ENCODE measurements around the gene ELOB. TPM values are rescaled to one million over a fixed set of nuclear protein-coding genes. Genes with fewer than 3 reads are reported as not detected.

The ELOB gene
- total and polyA plus RNA-seq, 10 of the 15 experiments (the other 5 are each of a cell fraction or from before 2014, with no cell fraction given): 86.9 to 823 (median 263) TPM

DNA sequence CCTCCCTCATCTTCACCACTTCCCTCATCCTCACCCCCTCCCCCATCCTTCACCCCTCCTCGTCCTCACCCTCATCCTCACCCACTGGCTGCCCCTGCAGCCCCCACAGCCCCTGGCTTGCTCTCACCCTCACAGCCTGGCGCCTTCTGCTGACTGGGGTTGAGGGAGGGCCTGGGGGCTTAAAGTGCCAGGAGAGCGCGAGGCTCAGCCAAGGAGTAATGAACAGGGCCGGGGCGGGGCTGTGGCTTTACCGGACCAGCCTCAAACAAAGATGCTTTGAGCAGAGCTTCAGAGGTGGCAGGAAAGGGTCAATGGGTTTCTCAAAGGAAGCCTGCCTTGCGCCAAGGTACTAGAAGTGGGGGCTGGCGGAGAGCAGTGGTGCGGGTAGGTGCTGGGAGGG lies 10.3 kb upstream of the ELOB start, which contains the start of gene PRSS33:
Gene PRSS33 (minus strand): TSS at position 155 of the 400 bp plus-strand sequence. CDS start 1,013 bp downstream, outside the sequence.
- WGBS (ENCODE audit: insufficient coverage, insufficient replicate concordance, low lambda C conversion rate, missing lambda C conversion rate): 18% methylated on average over 9 of the region's 10 CpGs
- TF ChIP-seq POLR2A (IDR thresholded peaks at IDR 0.05; ENCODE audit: low read depth, low read length): no peak
- TF ChIP-seq ZSCAN29 (IDR thresholded peaks at IDR 0.05): no peak
- no peak for TF ChIP-seq CHD2 (IDR thresholded peaks at IDR 0.05; ENCODE audit: borderline replicate concordance, low read depth, low read length)
- TF ChIP-seq RUNX3 (IDR thresholded peaks at IDR 0.05; ENCODE audit: low read length): no peak
- no peak for TF ChIP-seq POU2F2 (IDR thresholded peaks at IDR 0.05; ENCODE audit: borderline replicate concordance, low read depth, low read length)
- no peak for TF ChIP-seq HCFC1 (IDR thresholded peaks at IDR 0.05; ENCODE audit: low read length)
- TF ChIP-seq FOXM1 (IDR thresholded peaks at IDR 0.05; ENCODE audit: low read depth, low read length): no peak
- no peak for TF ChIP-seq FOXK2 (IDR thresholded peaks at IDR 0.05)
- TF ChIP-seq, protein P1, sequence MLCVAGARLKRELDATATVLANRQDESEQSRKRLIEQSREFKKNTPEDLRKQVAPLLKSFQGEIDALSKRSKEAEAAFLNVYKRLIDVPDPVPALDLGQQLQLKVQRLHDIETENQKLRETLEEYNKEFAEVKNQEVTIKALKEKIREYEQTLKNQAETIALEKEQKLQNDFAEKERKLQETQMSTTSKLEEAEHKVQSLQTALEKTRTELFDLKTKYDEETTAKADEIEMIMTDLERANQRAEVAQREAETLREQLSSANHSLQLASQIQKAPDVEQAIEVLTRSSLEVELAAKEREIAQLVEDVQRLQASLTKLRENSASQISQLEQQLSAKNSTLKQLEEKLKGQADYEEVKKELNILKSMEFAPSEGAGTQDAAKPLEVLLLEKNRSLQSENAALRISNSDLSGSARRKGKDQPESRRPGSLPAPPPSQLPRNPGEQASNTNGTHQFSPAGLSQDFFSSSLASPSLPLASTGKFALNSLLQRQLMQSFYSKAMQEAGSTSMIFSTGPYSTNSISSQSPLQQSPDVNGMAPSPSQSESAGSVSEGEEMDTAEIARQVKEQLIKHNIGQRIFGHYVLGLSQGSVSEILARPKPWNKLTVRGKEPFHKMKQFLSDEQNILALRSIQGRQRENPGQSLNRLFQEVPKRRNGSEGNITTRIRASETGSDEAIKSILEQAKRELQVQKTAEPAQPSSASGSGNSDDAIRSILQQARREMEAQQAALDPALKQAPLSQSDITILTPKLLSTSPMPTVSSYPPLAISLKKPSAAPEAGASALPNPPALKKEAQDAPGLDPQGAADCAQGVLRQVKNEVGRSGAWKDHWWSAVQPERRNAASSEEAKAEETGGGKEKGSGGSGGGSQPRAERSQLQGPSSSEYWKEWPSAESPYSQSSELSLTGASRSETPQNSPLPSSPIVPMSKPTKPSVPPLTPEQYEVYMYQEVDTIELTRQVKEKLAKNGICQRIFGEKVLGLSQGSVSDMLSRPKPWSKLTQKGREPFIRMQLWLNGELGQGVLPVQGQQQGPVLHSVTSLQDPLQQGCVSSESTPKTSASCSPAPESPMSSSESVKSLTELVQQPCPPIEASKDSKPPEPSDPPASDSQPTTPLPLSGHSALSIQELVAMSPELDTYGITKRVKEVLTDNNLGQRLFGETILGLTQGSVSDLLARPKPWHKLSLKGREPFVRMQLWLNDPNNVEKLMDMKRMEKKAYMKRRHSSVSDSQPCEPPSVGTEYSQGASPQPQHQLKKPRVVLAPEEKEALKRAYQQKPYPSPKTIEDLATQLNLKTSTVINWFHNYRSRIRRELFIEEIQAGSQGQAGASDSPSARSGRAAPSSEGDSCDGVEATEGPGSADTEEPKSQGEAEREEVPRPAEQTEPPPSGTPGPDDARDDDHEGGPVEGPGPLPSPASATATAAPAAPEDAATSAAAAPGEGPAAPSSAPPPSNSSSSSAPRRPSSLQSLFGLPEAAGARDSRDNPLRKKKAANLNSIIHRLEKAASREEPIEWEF (IDR thresholded peaks at IDR 0.05; ENCODE audit: insufficient replicate concordance, low read depth, low read length): no peak
- TF ChIP-seq RELA (IDR thresholded peaks at IDR 0.05; ENCODE audit: borderline replicate concordance, partially characterized antibody): no peak
- Histone ChIP-seq H3K27me3 (replicated peaks in 1 of 2; ENCODE audit: control insufficient read depth in 2 of 2, insufficient read depth in 2 of 2, low read length in 1 of 2) (peaks cover 2 to 7% of the 10 kb centered on the region in 2 experiments; a peak in 3 of 4 replicates), H3K27ac (ENCODE audit: control insufficient read depth, insufficient read depth) (no peak within 1 kb of the TSS), H3K4me1 (ENCODE audit: control insufficient read depth, insufficient read depth, low read length) (no peaks in the 10 kb centered on the region), H2AFZ (ENCODE audit: control insufficient read depth, low read depth, low read length) (no peak within 1 kb of the TSS), H4K20me1 (ENCODE audit: control insufficient read depth, insufficient read depth) (no peaks in the 10 kb centered on the region), H3K9ac (ENCODE audit: control insufficient read depth, insufficient read depth, low read length) (no peak within 1 kb of the TSS), H3K36me3 (ENCODE audit: control insufficient read depth in 2 of 2, insufficient read depth in 2 of 2, low read length in 1 of 2) (no peaks in the 10 kb centered on the region), H3K79me2 (ENCODE audit: control insufficient read depth, insufficient read depth, low read length) (no peaks in the 10 kb centered on the region), H3K4me3 (no peak within 1 kb of the TSS), H3K9me3 (replicated peaks; ENCODE audit: control insufficient read depth, insufficient read depth, low read length) (no peaks in the 10 kb centered on the region), H3K4me2 (ENCODE audit: control insufficient read depth, insufficient read depth) (no peak within 1 kb of the TSS)
- DNase-seq (ENCODE audit: low read depth, low spot score) (no peak), ATAC-seq (no peak), FAIRE-seq (no peak)
- POLR2A ChIA-PET: no interaction called here
- CTCF ChIA-PET: no interaction called here
- RAD21 ChIA-PET (ENCODE audit: unreplicated experiment): no interaction called here
- no TSS peak for BruUV-seq (replicated peaks)
- in situ Hi-C loops (cut with MboI) (no loop called here), intact Hi-C loops (cut with micrococcal nuclease; ENCODE audit: unreplicated experiment) (no loop called here)
- SMC1A ChIA-PET (ENCODE audit: uncharacterized antibody, unreplicated experiment): no interaction called here
